GM19438 (cell line): Measurements from ENCODE around the gene UPK3BL1.
"Not testable (repeated sequence)": the region's sequence is repeated elsewhere in the genome, so short reads cannot be mapped to it uniquely, and the experiment has no call there.

Experiments used
- ATAC-seq: cut with Tn5 transposase; IDR thresholded peaks from one replicate; pipeline ENCODE4 v1.9.1; 2021; ENCODE audit warnings: low read depth; ENCODE audit not compliant: unreplicated experiment

The UPK3BL1 gene

DNA sequence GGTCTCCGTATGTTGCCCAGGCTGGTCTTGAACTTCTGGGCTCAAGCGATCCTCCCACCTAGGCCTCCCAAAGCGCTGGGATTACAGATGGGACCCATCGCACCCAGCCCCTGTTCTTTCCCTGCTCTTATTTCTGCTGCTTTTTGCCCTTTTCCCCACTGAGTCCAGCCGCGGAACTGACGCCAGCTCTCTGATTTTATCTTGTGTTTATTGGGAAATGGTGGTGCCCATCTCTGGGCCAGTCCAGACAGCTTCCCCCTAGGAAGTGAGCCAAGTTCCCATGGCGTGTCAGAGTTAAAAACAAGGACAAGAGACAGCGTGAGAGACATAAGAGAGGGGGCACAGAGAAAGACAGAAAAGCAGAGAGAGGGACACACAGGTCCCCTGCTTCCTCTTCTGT is 12.0 kb downstream of the UPK3BL1 start:
- ATAC-seq: not testable (repeated sequence)

DNA sequence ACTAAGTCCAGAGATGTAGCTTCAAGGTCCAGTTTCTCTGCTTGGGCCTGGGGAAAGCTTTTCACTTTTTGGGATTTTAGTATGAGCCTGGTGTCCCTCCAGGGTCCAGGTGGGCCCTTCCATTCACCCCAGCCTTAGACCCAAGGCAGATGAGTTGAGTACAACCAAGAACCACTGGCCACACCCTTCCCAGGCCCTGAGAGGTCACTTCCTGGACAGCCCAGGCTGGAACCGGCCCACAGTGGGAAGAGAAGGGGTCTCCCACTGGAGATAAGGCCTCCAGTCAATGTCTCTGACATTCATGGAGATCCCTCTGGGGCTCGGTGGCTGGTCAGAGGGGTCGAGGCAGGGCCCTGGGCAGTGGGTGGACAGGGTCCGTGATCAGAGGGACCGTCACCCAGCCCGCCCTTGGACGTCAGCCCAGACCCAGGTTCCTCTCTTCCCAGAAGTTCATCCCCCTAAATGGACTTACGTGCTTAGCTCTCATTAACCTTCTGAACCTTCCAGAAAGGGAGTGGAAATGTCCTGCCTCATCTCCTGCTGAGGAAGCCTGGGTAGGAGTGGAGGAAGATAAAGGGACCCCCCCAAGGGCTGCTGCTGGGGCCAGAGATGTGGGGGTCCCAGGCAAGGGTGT is 15.2 kb downstream of the UPK3BL1 start:
- not testable (repeated sequence) for ATAC-seq

DNA sequence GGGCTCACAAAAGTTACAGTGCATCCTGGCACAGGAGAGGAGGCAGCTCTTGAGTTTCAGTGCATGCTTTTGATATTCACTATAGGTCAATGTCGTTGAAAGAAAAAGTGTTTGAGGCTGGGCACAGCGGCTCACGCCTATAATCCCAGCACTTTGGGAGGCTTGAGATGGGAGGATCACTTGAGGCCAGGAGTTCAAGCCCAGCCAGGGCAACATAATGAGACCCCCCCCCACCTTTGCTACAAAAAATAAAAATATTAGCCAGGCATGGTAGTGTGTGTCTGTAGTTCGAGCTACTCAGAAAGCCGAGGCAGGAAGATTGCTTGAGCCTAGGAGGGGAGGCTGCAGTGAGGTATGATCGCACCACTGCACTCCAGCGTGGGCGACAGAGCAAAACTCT is 24.5 kb downstream of the UPK3BL1 start:
- not testable (repeated sequence) for ATAC-seq

DNA sequence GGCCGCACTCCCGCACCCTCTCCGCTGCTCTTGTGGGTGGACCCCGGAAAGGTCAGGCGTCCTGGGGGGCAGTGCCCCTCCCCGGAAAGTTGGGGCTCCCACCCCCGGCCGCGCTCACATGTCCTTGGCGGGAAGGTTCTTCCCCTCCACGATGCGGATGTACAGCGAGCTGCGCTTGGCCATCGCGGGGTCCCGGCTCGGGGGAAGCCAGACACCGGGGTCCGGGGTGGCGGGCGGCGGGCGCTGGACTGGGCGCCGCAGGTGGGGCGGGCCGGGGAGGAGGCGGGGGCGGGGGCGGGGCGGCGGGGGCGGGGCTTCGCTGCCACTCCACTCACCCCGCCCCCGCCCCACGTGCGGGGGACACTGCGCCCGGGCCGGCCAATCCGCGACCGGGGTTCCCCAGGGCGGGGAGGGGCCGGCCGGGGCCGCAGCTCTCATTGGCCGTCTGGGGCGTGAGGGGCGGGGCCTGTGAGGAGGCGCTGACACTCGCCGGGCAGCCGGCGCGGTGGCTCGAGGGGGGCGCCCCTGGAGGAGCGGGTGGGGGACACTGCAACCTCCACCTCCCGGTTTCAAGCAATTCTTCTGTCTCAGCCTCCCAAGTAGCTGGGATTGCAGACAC is 26.0 kb downstream of the UPK3BL1 start, which contains the start of gene RASA4:
RASA4 (minus strand) TSS at position 250 of the 619 bp plus-strand sequence; CDS start at position 183, 67 bp downstream.
- peak; percentile 49 for ATAC-seq

DNA sequence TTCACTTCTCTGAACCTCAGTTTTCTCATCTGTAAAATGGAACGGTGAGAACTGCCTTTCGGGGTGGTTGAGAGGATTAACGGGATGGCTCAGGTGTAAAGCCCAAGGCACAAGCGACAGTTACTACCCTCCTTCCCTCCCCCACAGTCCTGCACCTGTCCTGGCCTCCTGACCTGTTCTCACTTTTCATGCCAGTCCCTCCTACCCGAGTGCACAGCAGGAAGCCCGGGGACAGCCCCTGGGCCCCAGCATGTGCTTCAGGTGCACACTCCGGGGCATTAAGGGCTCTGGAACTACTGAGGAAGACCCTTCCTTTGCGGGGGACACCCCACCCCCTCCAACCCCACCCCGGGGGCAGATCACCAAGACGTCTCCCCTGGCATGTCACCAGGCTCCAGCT is 26.7 kb downstream of the UPK3BL1 start:
- ATAC-seq: not testable (repeated sequence)

DNA sequence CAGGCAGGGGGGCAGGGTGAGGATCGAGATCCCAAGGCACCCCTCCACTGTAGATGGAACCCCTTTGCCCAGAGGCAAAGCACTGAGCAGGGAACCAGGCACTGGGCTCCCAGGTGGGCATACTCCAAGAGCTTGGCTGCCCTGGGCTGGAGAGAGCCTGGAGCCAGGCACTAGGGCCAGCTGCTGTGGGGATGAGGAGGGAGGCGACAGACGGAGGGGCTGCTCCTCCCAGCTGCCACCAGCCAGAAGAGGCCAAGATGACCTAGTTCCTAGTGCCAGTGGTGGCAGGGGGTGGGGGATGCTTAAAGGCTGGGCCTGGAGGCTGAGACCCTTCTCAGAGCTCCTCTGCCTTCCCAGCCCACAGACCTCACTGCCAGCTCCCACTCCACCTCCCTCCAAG is 27.7 kb downstream of the UPK3BL1 start:
- not testable (repeated sequence) for ATAC-seq

DNA sequence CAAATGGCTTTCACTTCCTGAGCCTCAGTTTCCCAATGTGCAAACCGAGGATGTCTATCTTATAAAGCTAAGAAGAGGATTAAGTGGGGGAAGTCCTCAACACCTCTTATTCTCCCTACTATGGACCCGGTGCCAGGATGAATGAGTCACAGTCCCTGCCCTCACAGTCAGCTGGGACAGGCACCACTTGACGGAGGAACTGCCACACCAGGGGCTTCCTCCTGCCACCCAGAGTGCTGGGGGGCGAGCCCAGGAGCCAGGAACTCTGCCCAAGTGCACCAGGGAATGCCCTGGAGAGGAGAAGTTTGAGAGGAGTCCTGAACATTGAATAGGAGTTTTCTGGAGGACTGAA is 28.3 kb downstream of the UPK3BL1 start:
- ATAC-seq: peak; percentile 30

DNA sequence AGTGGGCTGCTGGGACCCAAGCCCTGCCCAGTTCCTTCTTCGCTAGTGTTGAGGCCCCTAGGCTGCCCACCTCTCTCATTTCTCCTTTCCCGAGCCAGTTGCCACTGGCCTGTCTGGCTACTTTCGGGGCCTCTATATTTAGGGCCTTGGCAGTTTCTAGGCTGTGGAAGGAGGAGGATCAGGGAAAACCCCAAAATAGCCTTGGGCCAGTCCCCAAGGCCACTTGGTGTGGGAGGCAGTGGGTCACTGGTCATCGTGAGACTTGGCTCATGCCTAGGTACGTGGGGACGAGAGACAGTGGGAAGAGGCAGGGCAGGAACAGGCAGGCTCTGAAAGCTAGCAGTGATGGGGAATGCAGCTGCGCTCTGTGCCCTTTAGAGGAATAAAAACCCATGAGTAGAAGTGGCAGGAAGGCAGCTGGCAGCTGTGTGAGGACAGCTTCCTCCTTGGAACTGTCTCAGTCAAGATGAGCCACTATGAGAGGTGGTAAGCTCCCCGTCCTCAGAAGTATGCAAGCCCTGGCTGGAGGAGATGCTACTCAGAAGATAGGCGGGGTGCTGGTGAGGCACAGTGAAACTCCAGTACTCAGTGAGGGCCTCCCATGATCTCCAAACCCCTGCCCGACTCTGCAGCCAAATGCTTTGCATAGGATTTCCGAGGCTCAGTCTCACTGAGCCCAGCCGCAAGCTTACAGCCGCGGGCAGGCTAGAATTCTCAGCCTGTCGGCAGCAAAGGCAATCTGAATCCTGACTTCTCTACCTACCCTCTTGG is 28.8 kb downstream of the UPK3BL1 start:
- ATAC-seq: peak; percentile 61

DNA sequence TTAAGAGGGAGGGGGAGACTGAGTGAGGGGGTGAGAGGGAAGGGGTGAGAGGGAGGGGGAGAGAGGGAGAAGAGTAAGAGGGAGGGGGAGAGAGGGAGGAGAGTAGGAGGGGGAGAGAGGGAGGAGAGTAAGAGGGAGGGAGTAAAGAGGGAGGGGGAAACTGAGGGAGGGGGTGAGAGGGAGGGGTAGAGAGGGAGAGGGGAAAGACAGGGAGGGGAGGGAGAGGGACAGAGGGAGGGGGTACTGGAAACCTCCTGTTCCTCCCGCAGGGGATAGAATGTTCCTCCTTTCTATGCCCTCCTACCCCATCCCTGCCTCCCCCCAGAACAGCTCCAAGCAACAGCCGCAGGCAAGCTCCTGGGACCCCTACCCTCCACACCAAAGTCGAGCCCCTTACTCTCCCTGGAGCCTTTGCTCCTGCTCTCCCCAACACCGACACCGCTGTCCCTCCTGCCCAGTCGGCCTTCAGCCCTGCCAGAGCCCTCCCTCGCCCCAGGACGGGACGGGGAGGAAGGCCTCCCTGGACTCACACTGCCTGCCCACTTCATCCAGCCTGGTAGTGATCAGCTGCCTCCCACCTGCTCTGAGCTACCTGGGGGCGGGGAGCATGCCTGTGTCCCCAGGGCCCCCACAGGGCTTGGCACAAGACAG is 30.8 kb downstream of the UPK3BL1 start:
- ATAC-seq: not testable (repeated sequence)

DNA sequence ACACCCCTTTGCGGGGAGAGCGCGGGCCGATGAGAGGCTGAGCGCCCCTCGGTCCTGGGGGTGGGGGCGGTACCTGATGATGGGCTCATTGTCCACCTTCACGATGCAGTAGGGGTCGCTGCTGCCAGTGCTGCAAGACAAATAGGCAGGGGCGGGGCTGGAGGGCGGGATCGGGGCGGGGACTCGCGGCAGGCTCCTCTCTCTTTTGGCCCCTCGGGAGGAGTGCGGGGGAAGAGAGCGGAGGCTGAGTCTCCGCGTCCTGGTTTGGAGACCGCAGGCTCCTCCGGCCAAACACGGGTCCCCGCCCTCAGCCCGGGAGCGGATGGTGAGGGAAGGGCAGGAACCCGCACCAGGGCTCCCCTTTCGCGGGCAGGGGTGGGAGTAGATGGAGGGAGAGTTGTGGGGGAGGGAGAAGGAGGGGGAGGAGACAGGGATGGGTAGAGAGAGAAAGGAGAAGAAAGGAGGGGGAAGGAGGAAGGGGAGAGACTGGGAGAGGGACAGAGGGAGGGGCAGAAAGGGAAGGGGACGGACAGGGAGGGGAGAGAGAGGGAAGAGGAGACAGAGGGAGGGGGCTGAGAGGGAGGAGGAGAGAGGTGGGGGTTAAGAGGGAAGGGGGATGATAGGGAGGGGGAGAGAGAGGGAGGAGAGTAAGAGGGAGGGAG is 31.4 kb downstream of the UPK3BL1 start:
- ATAC-seq: peak; percentile 35

DNA sequence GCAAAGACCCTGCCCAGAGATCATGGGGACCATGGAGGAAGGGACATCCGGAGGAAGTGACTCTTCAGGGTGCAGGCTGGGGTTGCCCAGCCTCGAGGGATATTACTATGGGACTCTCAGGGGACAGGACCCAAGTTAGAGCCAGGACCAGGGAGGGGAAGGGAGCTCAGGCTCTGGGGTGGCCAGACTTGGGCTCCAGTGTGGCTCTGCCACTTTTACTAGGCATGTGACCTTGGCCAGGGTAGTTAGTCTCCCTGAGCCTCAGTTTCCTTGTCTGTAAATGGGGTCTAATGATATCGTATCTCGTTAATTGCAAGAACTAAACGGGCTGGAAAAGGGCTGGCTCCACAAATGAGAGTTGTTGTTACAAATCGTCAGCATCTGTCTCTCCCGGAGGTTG is 32.1 kb downstream of the UPK3BL1 start:
- not testable (repeated sequence) for ATAC-seq

DNA sequence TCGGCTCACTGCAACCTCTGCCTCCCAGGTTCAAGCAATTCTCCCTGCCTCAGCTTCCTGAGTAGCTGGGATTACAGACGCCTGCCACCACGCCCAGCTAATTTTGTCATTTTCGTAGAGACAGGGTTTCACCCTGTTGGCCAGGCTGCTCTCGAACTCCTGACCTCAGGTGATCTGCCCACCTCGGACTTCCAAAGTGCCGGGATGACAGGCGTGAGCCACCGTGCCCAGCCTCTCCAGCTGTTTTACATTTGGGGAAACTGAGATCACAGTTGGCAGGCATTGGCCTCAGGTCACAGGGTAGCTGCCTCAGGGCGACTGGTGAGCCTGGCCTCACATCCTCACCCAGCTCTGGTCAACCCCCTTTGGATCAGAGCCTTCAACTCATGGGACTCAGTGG is 32.9 kb downstream of the UPK3BL1 start:
- not testable (repeated sequence) for ATAC-seq

DNA sequence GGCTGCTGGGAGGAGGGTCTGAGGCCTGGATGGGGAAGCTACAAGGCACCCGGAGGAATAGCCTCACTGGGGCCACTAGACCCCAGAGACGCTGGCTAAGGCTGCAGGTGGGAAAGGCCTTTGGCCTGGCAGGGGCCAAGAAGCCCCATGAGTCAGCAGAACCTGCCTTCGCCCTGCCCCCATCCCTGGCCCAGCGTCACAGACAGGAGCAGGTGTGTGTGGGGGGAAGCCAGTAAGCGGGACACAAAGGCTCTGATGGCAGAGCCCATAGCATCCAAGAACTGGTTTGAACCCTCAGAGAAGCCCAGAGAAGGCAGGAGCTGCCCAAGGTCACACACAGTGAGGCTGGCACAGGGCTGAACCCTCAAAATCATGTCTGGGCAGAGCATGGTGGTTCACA is 35.7 kb downstream of the UPK3BL1 start:
- not testable (repeated sequence) for ATAC-seq

DNA sequence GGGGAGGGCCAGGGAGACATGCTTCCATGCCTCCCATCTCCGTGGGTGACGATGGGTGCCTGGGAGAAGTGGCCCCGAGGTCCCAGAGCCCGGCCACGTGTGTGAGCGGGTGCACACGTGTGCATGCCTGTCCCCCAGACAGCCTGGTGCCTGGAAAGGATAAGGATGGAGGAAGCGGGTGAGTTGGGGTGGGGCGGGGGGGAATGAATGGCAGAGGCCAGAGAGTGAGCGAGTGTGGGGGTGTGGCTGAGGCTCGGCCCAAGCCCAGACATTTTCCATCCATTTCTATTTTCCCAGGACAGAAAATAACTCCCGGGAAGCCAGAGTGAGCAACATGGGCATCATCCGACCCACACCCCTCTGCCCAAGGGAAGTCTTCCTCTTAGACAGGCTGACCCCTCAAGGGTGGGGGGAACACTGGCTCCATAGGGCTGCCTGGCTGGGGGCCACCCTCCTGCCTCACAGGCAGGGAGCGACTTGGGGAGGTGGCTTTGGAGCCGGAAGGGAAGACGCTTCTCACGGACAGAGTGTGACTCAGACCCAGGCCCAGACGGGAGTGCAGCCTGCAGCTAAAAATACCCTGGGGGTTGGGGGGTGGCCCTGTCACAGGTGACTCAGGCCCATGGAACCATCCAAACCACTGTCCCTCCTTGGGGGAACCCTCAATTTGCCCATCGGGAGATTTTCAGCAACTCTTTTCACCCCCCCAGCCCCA is 38.0 kb downstream of the UPK3BL1 start:
- not testable (repeated sequence) for ATAC-seq

DNA sequence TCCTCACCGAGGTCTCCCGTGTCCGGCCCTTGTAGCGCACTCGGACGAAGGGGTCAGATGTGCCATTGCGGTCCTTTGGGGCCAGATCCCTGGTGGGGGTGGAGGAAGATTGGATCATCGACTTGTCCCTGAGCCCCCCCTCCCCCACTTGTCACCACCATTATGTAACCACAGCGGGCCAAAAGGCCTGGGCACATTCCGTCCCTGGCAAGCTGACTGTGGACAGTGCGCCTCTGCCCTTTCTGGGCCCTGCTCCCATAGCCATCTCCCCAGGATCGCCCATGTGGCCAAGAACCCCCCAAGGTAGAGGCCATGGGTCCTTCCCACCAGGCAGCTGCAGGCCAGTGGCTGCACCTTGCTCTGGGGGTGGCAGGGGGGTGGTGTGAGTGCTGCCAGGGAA is 40.3 kb downstream of the UPK3BL1 start:
- not testable (repeated sequence) for ATAC-seq

DNA sequence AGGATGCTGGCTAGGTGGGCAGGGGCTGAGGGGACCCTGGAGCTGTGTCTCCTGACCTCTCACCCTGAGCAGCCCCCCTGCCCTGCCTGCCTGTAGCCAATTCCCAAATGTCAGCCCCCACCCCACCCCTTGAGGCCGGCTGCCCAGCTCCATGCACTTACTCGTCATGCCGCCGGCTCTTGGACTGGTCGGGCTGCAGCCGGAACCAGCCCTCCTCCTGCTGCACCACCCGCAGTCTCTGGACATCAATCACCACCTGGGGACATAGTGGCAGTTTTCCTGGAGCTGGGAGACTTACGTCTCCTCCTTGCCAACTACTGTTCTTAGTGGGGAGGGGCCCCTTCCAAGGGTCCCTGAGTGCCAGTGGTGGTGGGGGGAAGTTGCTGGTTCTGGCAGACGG is 42.9 kb downstream of the UPK3BL1 start:
- ATAC-seq: not testable (repeated sequence)

DNA sequence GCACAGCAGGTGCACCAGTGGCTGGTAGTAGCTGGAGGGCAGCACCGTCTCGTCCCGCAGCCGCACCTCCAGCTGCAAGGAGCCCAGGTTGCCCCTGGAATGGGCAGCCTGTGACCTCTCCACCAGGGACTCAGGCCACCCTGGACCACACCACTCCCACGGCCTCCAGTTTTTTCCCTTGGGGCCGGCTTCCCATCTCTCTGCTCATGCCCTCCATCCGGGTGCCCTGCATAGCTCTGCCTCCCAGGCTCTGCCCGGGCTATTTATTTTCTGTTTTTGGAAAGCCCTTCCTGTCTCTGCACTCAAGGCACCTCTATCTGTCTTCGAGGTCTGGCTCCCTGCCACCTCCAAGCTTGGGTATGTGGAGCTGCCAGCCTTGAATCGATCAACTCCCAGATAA is 46.6 kb downstream of the UPK3BL1 start:
- not testable (repeated sequence) for ATAC-seq

DNA sequence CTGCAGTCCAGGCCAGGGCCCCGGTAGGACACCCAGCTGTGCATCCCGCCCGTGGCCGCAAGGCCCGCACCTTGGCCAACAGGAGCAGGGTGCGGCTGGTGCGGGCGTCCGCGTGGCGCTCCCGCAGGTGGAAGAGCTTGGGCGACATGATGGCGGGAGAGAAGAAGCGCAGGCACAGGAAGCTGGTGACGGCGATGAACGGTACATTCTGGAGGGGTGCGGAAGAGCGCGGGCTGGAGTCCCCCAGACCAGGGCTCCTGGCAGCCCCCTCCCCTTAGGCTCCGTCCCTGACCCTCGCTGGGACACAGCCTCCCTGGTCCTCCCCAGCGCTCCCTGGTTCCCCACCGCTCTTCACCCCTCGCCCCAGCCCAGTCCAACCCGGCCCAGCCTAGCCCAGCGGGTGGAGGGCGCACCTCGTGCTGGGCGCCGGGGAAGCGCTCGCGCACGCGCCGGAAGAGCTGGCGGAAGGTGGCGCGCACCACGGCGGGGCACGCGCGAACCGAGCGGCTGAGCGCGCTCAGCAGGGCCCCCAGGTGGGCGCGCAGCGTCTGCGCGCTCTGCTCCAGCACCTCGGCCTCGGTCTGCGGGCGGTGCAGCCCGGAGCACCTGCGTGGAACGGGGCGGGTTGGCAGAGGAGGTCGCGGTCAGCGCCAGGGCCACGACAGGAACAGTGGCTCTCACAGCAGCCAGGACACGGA is 48.8 kb downstream of the UPK3BL1 start:
- peak; percentile 52 for ATAC-seq

DNA sequence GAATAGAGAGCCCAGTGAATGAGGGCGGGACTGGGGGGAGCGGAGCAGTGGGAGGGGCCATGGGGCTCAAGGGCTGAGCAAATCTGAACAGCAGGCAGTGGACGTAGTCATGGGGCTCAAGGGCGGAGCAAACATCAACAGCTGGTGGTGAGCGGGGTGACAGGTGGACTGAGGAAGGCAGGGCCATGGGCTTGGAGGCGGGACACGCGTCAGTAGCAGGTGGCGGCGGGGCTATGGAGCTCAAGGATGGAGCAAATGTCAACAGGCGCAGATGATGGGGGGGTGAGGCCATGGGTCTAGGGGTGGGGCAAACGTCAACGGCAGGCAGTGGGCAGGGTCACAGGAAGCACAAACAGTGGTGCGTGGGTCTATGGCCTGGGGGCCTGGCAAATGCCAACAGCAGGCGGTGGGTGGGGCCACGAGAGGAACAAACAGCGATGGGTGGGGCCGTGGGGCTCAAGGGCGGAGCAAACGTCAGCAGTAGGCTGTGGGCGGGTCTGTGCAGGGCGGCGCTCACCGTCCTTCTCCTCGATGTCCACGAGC is 50.0 kb downstream of the UPK3BL1 start:
- ATAC-seq: peak; percentile 52
